Right lobe of liver (tissue), 4 donors: ENCODE measurements around the gene SLC43A3.

Experiments used
- POLR2A ChIP-seq: fragments of 450-650 bp; IDR thresholded peaks from one replicate; pipeline ENCODE4 v1.6.1; 2017; ENCODE audit warnings: antibody characterized with exemption, mild to moderate bottlenecking
- TF ChIP-seq, protein P1 (sequence below), 4 donors: fragments of 200-600 bp in 3 of 4; fragments of 450-650 bp in 1 of 4; IDR thresholded peaks; one replicate each; pipeline versions ENCODE4 v1.5.1 to v1.8.0; 2016 to 2022; ENCODE audit warnings: antibody characterized with exemption in 4 of 4, mild to moderate bottlenecking in 2 of 4
- donor health status: DM: no; HTN: no; CAD: no.
- donor health status: DM: no; HTN: no; CAD: no.
- donor health status: DM: no; HTN: yes; CAD: no.

DNA sequence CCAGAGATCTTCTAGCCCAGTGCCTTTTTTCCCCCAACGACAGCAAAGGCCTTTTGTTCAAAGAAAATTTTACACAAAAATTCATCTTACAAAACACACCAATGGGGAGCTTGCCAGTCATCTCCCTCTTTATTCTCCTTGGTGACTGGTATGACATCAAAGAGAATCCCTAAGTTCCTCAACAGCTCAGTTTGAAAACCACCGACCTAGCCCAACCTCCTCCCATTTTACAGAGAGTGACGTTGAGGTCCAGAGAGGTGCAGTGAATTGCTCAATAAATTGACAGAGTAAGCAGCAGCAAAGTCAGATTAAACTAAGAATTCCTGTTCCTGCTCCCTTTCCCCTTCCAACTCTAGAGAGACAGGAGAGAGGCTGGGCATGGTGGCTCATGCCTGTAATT lies 7.8 kb downstream of the SLC43A3 start:
- no peak for TF ChIP-seq POLR2A
- TF ChIP-seq, protein P1, sequence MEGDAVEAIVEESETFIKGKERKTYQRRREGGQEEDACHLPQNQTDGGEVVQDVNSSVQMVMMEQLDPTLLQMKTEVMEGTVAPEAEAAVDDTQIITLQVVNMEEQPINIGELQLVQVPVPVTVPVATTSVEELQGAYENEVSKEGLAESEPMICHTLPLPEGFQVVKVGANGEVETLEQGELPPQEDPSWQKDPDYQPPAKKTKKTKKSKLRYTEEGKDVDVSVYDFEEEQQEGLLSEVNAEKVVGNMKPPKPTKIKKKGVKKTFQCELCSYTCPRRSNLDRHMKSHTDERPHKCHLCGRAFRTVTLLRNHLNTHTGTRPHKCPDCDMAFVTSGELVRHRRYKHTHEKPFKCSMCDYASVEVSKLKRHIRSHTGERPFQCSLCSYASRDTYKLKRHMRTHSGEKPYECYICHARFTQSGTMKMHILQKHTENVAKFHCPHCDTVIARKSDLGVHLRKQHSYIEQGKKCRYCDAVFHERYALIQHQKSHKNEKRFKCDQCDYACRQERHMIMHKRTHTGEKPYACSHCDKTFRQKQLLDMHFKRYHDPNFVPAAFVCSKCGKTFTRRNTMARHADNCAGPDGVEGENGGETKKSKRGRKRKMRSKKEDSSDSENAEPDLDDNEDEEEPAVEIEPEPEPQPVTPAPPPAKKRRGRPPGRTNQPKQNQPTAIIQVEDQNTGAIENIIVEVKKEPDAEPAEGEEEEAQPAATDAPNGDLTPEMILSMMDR (IDR thresholded peaks at IDR 0.05) = no peak
